AG04450 (cell line): ENCODE data around the gene FOXD4. TPM values are rescaled to one million over a fixed set of nuclear protein-coding genes. Genes with fewer than 3 reads are reported as not detected.
"Not testable (repeated sequence)": the region's sequence is repeated elsewhere in the genome, so short reads cannot be mapped to it uniquely, and the experiment has no call there.

Experiments used
- CTCF ChIA-PET: fragments of 300-600, 350-600 bp; formaldehyde crosslinking; extraction: SDS; loops from one replicate; lab custom pipeline; 2022; ENCODE audit warnings: antibody characterized with exemption, inconsistent platforms; lab: Charles Lee
- POLR2A ChIA-PET: fragments of 350-600 bp; formaldehyde crosslinking; extraction: SDS; loops from one replicate; lab custom pipeline; 2021; ENCODE audit warnings: antibody characterized with exemption, inconsistent platforms; lab: Yijun Ruan, JAX
- DNase-seq: peaks from one replicate; pipeline ENCODE4 v3.0.0-alpha.2; 2011; ENCODE audit warnings: low read depth, low spot score
- H3K27ac ChIP-seq: one replicate; pipeline ENCODE4 v1.5.1; 2012; ENCODE audit warnings: low read depth, low read length, control low read depth
- H3K27me3 ChIP-seq: one replicate; pipeline ENCODE4 v1.6.0; 2012; ENCODE audit warnings: low read length; ENCODE audit not compliant: control insufficient read depth, insufficient read depth
- H3K4me3 ChIP-seq: 2 replicates; pipeline ENCODE4 v1.5.1; 2011; ENCODE audit warnings: mild to moderate bottlenecking, low read depth, low read length, control low read depth
- H3K9me3 ChIP-seq: 2 replicates; pipeline ENCODE4 v1.5.1; 2012; ENCODE audit warnings: low read length; ENCODE audit not compliant: control insufficient read depth, insufficient read depth
- polyA minus RNA-seq: library from RNA; depleted of rRNA, polyadenylated mRNA; stranded (reverse); fragments of >200 nt; gene quantifications from 2 replicates; pipeline ENCODE4 v1.2.3, GENCODE V29; 2011; rRNA and poly(A)+ RNA removed
- polyA plus RNA-seq: library from polyadenylated mRNA; depleted of rRNA; stranded (reverse); fragments of >200 nt; gene quantifications from 2 replicates; pipeline ENCODE4 v1.2.3, GENCODE V29; 2011; rRNA removed

The FOXD4 gene
- polyA plus RNA-seq (not detected in 2 replicates), polyA minus RNA-seq (not detected in 2 replicates)

- CTCF ChIA-PET, H3K9me3 ChIP-seq, DNase-seq, POLR2A ChIA-PET, H3K4me3 ChIP-seq, H3K27ac ChIP-seq: not testable (repeated sequence)
- peaks cover 17% of the 10 kb centered on the region for H3K27me3 ChIP-seq
These were observed at the start of gene FOXD4 for GRCh38 chr9:117995-118467. Gene FOXD4, minus strand, starts transcription at chr9:118417. Its CDS starts 298 bp downstream, at chr9:118119.

- CTCF ChIA-PET, POLR2A ChIA-PET, H3K27me3 ChIP-seq, DNase-seq, H3K9me3 ChIP-seq, H3K27ac ChIP-seq, H3K4me3 ChIP-seq: not testable (repeated sequence)
These were observed 41.7 kb upstream of the FOXD4 start for GRCh38 chr9:159871-160270.

GRCh38 chr9:151173-151572 lies 33.0 kb upstream of the FOXD4 start:
- POLR2A ChIA-PET, DNase-seq, H3K4me3 ChIP-seq, H3K27ac ChIP-seq, H3K9me3 ChIP-seq, H3K27me3 ChIP-seq, CTCF ChIA-PET: not testable (repeated sequence)

- CTCF ChIA-PET, H3K9me3 ChIP-seq, H3K4me3 ChIP-seq, H3K27ac ChIP-seq, H3K27me3 ChIP-seq, DNase-seq, POLR2A ChIA-PET: not testable (repeated sequence)
These were observed 21.7 kb upstream of the FOXD4 start for GRCh38 chr9:139880-140279.

- POLR2A ChIA-PET, H3K4me3 ChIP-seq, H3K9me3 ChIP-seq, H3K27ac ChIP-seq, DNase-seq, CTCF ChIA-PET: not testable (repeated sequence)
- peaks cover 17% of the 10 kb centered on the region for H3K27me3 ChIP-seq
These were observed 848 bp downstream of the FOXD4 start for GRCh38 chr9:117144-117994.

GRCh38 chr9:116239-117077 lies 1.8 kb downstream of the FOXD4 start:
- H3K27ac ChIP-seq, POLR2A ChIA-PET, H3K9me3 ChIP-seq, H3K4me3 ChIP-seq, CTCF ChIA-PET, DNase-seq: not testable (repeated sequence)
- H3K27me3 ChIP-seq = peaks cover 17% of the 10 kb centered on the region

GRCh38 chr9:115118-115451 lies 3.1 kb downstream of the FOXD4 start:
- H3K9me3 ChIP-seq, CTCF ChIA-PET, H3K4me3 ChIP-seq, DNase-seq, H3K27ac ChIP-seq, POLR2A ChIA-PET: not testable (repeated sequence)
- H3K27me3 ChIP-seq = peaks cover 17% of the 10 kb centered on the region

- POLR2A ChIA-PET, H3K27ac ChIP-seq, DNase-seq, H3K9me3 ChIP-seq, H3K4me3 ChIP-seq, CTCF ChIA-PET: not testable (repeated sequence)
- H3K27me3 ChIP-seq = peaks cover 20% of the 10 kb centered on the region
These were observed 3.7 kb downstream of the FOXD4 start for GRCh38 chr9:114267-115117.

GRCh38 chr9:113468-114266 lies 4.5 kb downstream of the FOXD4 start:
- CTCF ChIA-PET, POLR2A ChIA-PET, DNase-seq, H3K9me3 ChIP-seq, H3K27ac ChIP-seq: not testable (repeated sequence)
- peaks cover 24% of the 10 kb centered on the region for H3K27me3 ChIP-seq
- H3K4me3 ChIP-seq = peak overlapping the region; percentile 25

- DNase-seq, CTCF ChIA-PET, H3K4me3 ChIP-seq, POLR2A ChIA-PET, H3K27ac ChIP-seq, H3K9me3 ChIP-seq: not testable (repeated sequence)
- peaks cover 24% of the 10 kb centered on the region for H3K27me3 ChIP-seq
These were observed 5.4 kb downstream of the FOXD4 start for GRCh38 chr9:112589-113467.
